ENCODE results near the gene POU6F1.

The POU6F1 gene

GRCh38 chr12:51156245-51156765, 61.6 kb downstream of the POU6F1 start:
- no peak for DNase-seq (ENCODE audit: low read depth)

- no peak for DNase-seq (ENCODE audit: low read depth)
Measured at GRCh38 chr12:51152953-51153352, 64.9 kb downstream of the POU6F1 start.

GRCh38 chr12:51150777-51151176, 67.1 kb downstream of the POU6F1 start:
- DNase-seq (ENCODE audit: low read depth), result no peak

GRCh38 chr12:51147309-51147708, 70.6 kb downstream of the POU6F1 start:
- no peak for DNase-seq (ENCODE audit: low read depth)

- DNase-seq (ENCODE audit: low read depth), result no peak
Measured at GRCh38 chr12:51139292-51139844, 78.5 kb downstream of the POU6F1 start.
